DOHH2 (cell line): Measurements from ENCODE around the gene TNNC1.

Source experiments
- H3F3A ChIP-seq: fragments of 200-600 bp; sonication (generic), shearing (Covaris generic); 2 replicates; pipeline ENCODE4 v1.6.0; 2016; ENCODE audit warnings: antibody characterized with exemption, mild to moderate bottlenecking; ENCODE audit not compliant: control insufficient read depth, insufficient read depth
- H3K27ac ChIP-seq: fragments of 200-600 bp; sonication (generic); 2 replicates; pipeline ENCODE4 v1.5.1; 2014; ENCODE audit warnings: low read depth, mild to moderate bottlenecking, low read length, moderate library complexity
- H3K27me3 ChIP-seq: fragments of 200-600 bp; sonication (generic); 2 replicates; pipeline ENCODE4 v1.6.1; 2014; ENCODE audit warnings: mild to moderate bottlenecking, low read length, mixed read lengths; ENCODE audit not compliant: control insufficient read depth
- H3K36me3 ChIP-seq: fragments of 200-600 bp; sonication (generic); 2 replicates; pipeline ENCODE4 v1.6.1; 2014; ENCODE audit warnings: mild to moderate bottlenecking, low read length, moderate library complexity, mixed read lengths; ENCODE audit not compliant: control insufficient read depth
- H3K4me1 ChIP-seq: fragments of 200-600 bp; sonication (generic); 2 replicates; pipeline ENCODE4 v1.6.1; 2014; ENCODE audit warnings: mild to moderate bottlenecking, low read length, mixed read lengths; ENCODE audit not compliant: control insufficient read depth
- H3K4me2 ChIP-seq: fragments of 200-600 bp; sonication (generic); 2 replicates; pipeline ENCODE4 v1.6.0; 2014; ENCODE audit warnings: mild to moderate bottlenecking, low read length, moderate library complexity
- H3K4me3 ChIP-seq: fragments of 200-600 bp; sonication (generic); 2 replicates; pipeline ENCODE4 v1.5.1; 2014; ENCODE audit warnings: mild to moderate bottlenecking, low read length, mixed read lengths
- H3K79me2 ChIP-seq: fragments of 200-600 bp; sonication (generic); 2 replicates; pipeline ENCODE4 v1.6.1; 2014; ENCODE audit warnings: mild to moderate bottlenecking, low read length, mixed read lengths; ENCODE audit not compliant: control insufficient read depth
- H3K9me2 ChIP-seq: fragments of 200-600 bp; sonication (generic); replicated peaks from 2 replicates; pipeline ENCODE4 v1.6.1; 2014; ENCODE audit warnings: mild to moderate bottlenecking, low read length, mixed read lengths; ENCODE audit not compliant: control insufficient read depth
- H3K9me3 ChIP-seq: fragments of 200-600 bp; sonication (generic); 2 replicates; pipeline ENCODE4 v1.6.1; 2014; ENCODE audit warnings: antibody characterized with exemption, low read length, mixed read lengths; ENCODE audit not compliant: control insufficient read depth, insufficient read depth
- H4K20me1 ChIP-seq: fragments of 200-600 bp; sonication (generic); 2 replicates; pipeline ENCODE4 v1.6.0; 2014; ENCODE audit warnings: low read depth, mild to moderate bottlenecking, antibody characterized with exemption, low read length, moderate library complexity; ENCODE audit not compliant: control insufficient read depth, insufficient read depth
- EZH2phosphoT487 ChIP-seq: fragments of 200-600 bp; sonication (generic); IDR thresholded peaks from 2 replicates; pipeline ENCODE4 v1.6.1; 2017; ENCODE audit warnings: borderline replicate concordance, mild to moderate bottlenecking, antibody characterized with exemption, low read length, moderate library complexity, mixed read lengths
- TF ChIP-seq, protein P1 (sequence below): fragments of 200-600 bp; sonication (generic); IDR thresholded peaks from one replicate; pipeline ENCODE4 v1.5.1; 2014; ENCODE audit warnings: antibody characterized with exemption, mild to moderate bottlenecking, low read depth, low read length; ENCODE audit not compliant: poor library complexity, severe bottlenecking

Gene TNNC1

DNA sequence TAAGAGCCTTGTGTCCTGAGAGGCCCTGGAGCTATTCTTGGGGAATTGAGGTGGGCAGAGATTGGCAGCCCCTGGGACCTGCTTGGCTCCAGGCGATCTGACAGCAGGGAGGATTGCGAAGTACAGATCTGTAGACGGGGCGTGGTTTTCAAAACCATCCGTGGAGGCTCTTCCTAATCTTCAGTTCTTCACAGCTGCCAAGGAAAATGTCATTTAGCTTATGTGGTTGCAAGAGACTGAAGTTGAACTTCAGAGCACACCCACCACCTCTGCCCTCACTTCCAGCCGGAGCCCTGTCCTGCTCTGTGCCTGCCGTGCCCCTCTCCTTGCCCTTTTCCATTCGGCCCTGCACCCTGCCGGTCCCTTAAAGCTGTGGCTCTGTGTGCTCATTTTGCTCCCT is 14.5 kb upstream of the TNNC1 start:
- Histone ChIP-seq H4K20me1 (no peaks in the 10 kb centered on the region), H3K79me2 (peaks cover 22% of the 10 kb centered on the region)

DNA sequence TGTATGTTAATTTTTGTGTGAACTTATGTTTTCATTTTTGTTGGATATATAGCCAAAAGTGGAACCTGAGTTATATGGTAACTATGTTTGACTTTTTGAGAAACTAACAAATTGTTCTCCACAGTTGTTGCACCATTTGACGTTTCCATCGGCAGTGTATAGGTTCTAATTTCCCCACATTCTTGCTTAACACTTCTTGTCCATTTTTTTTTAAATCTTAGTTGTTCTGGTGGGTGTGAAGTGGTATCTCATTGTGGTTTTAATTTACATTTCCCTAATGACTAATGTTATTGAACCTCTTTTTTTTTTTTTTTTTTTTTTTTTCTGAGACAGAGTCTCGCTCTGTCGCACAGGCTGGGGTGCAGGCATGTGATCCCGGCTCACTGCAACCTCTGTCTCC is 9.6 kb upstream of the TNNC1 start:
- TF ChIP-seq, protein P1, sequence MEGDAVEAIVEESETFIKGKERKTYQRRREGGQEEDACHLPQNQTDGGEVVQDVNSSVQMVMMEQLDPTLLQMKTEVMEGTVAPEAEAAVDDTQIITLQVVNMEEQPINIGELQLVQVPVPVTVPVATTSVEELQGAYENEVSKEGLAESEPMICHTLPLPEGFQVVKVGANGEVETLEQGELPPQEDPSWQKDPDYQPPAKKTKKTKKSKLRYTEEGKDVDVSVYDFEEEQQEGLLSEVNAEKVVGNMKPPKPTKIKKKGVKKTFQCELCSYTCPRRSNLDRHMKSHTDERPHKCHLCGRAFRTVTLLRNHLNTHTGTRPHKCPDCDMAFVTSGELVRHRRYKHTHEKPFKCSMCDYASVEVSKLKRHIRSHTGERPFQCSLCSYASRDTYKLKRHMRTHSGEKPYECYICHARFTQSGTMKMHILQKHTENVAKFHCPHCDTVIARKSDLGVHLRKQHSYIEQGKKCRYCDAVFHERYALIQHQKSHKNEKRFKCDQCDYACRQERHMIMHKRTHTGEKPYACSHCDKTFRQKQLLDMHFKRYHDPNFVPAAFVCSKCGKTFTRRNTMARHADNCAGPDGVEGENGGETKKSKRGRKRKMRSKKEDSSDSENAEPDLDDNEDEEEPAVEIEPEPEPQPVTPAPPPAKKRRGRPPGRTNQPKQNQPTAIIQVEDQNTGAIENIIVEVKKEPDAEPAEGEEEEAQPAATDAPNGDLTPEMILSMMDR, result no peak
- TF ChIP-seq EZH2phosphoT487, result no peak
- H3K27me3 ChIP-seq, result no peaks in the 10 kb centered on the region
- H3K9me3 ChIP-seq, result no peaks in the 10 kb centered on the region
- H3F3A ChIP-seq, result no peaks in the 10 kb centered on the region
- H3K79me2 ChIP-seq, result peaks cover 28% of the 10 kb centered on the region
- no peak overlapping the region for H3K4me2 ChIP-seq
- peaks cover 51% of the 10 kb centered on the region for H3K36me3 ChIP-seq
- H4K20me1 ChIP-seq, result no peaks in the 10 kb centered on the region
- no peaks in the 10 kb centered on the region for H3K4me1 ChIP-seq
- H3K4me3 ChIP-seq, result no peak overlapping the region
- H3K27ac ChIP-seq, result no peak overlapping the region
- no peaks in the 10 kb centered on the region for H3K9me2 ChIP-seq

More for the DNA sequence above, 14.5 kb upstream of the TNNC1 start:
- H3K9me3 ChIP-seq, result no peaks in the 10 kb centered on the region
- H3K36me3 ChIP-seq, result peaks cover 36% of the 10 kb centered on the region
- H3F3A ChIP-seq, result no peaks in the 10 kb centered on the region
- H3K4me2 ChIP-seq, result no peak overlapping the region
- no peaks in the 10 kb centered on the region for H3K27me3 ChIP-seq
- no peaks in the 10 kb centered on the region for H3K9me2 ChIP-seq
- H3K4me3 ChIP-seq, result no peak overlapping the region
- TF ChIP-seq EZH2phosphoT487, result no peak
- TF ChIP-seq, protein P1, result no peak
- no peaks in the 10 kb centered on the region for H3K4me1 ChIP-seq
- no peak overlapping the region for H3K27ac ChIP-seq

DNA sequence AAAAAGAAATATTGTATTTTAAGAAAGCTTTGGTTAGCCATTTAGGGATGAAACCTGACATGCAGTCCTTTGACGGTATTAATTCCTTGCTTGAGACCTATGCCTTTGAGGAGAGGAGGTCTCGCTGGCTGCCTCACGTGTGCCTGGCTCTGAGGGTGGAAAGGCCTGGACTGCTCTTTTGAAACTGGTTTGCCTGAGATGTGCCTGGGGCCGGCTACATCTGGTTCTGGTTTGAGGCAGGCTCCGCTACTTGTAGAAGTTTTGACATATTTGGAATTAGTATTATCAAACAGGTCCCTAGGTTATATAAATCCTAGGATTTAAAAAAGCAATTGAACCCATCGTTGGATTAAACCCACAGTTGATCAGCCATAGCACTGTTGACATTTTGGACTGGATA is 8.0 kb upstream of the TNNC1 start:
- Histone ChIP-seq H3K4me3 (no peak overlapping the region), H3K36me3 (peaks cover 65% of the 10 kb centered on the region), H3K79me2 (peaks cover 39% of the 10 kb centered on the region), H3F3A (no peaks in the 10 kb centered on the region), H3K4me2 (no peak overlapping the region), H3K4me1 (peaks cover 6% of the 10 kb centered on the region), H3K27me3 (no peaks in the 10 kb centered on the region), H3K9me2 (no peaks in the 10 kb centered on the region), H3K9me3 (no peaks in the 10 kb centered on the region), H4K20me1 (no peaks in the 10 kb centered on the region), H3K27ac (no peak overlapping the region)
- TF ChIP-seq EZH2phosphoT487, result no peak
- TF ChIP-seq, protein P1, result no peak
